ENCODE data around the gene SOCS3.
"Not testable (repeated sequence)": the region's sequence is repeated elsewhere in the genome, so short reads cannot be mapped to it uniquely, and the experiment has no call there.

The SOCS3 gene

DNA sequence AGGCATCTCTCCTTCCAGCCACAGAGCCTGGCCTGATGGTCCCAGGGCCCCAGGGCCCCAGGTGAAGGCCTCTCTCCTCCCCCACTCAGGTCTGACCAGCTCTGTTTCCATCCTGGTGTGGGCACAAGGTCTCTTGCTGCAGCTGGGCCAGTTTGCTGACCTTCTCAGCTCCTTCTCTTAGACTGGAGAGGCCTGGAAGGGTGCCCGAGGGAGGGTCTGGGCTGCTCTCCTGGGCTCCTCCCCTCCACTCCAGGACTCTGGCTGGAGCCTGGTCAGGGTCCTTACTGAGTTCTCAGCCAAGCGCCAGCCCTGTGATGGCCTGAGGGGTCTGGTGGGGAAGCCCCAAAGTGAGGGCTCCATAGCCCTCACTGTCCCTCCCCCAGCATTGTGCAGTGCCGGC lies 12.4 kb downstream of the SOCS3 start:
- DNase-seq, result no peak

DNA sequence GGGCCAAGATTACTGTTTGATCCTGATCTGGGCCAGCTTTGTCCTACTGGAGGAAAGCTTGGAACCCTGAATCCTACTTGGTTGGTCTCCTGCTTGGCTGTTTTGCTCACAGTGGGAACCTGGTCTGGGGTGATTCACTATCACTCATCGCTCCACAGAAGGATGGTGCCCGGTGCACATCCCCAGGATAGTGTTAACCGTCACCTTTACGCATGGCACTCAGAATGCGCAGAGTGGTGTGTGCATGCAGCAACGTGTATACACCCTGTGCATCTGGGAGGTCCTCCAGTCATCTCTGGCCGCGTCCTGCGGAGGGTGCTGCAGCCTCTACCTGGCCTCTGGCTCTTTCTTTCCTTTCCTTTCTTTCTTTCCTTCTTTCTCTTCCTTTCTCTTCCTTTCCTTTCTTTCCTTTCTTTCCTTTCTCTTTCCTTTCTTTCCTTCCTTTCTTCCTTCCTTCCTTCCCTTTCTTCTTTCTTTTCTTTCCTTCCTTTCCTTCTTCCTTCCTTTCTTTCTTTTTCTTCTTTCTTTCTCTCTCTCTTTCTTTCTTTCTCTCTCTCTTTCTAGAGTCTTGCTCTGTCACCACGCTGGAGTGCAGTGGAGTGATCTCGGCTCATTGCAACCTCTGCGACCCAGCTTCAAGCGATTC lies 13.1 kb downstream of the SOCS3 start:
- DNase-seq, result no peak

DNA sequence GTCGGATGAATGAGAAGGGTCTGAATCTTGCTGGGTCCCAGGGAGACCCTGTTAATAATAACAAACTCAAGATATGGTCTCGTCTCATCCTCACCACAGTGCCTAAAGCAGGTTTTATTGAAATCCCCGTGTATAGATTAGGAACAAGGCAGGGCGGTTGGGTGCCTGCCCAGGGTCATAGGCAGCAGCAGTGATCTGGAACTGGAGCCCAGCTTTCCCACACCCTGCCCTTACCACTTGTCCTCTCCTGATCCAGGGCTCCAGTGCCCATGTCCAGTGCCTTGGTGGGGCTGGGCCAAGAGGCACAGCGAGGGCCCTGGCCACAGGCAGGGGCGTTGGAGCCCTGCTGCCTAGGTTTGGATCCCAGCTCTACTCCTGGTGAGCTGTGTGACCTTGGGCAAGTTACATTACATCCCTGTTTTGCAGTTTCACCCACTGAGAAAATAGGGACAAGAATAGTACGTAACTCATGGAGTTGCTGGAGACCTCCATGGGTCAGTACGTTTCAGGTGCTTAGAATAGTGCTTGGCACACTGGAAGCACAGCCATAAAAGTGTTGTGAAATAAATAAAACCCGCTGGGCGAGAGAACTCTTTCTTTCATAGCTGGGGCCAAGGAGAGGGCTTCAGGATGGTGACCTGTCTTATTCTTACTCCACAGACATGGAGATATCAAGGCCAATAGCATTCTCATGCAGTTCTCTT lies 13.9 kb downstream of the SOCS3 start:
- no peak for DNase-seq

DNA sequence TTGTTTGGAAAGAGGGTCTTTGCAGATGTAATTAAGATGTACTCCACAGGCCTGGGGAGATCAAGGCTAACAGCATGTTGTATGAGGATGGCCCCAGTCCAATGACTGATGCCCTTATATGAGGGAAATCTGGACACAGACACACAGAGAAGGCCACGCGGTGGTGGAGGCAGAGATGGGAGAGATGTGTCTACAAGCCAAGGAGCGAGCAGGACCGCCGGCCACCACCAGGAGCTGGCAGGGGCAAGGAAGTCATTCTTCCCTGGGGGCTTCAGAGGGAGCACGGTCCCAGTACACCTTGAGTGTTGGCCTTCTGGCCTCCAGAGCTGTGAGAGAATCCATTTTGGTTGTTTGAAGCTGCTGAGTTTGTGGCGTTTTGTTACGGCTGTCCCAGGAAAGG lies 14.7 kb downstream of the SOCS3 start:
- no peak for DNase-seq

DNA sequence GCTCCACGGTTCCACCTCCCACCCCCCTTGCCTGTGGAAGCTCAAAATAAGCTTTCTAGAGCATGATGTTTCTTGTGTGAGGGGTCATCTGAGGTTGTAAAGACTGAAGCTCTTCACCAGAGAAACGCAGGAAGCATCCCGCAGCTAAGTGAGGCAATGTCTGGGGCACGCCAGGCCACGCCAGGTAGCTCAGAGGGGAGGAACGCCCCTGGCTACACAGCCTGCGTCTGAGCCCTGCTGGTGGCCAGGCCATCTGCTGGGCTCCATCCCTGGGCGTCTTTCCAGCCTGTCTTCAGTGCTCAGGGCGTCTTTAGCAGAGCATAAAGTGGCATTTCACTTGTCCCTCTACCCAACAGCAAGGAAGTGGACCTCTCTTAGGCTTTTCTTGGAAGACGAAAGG lies 15.2 kb downstream of the SOCS3 start:
- DNase-seq, result no peak

DNA sequence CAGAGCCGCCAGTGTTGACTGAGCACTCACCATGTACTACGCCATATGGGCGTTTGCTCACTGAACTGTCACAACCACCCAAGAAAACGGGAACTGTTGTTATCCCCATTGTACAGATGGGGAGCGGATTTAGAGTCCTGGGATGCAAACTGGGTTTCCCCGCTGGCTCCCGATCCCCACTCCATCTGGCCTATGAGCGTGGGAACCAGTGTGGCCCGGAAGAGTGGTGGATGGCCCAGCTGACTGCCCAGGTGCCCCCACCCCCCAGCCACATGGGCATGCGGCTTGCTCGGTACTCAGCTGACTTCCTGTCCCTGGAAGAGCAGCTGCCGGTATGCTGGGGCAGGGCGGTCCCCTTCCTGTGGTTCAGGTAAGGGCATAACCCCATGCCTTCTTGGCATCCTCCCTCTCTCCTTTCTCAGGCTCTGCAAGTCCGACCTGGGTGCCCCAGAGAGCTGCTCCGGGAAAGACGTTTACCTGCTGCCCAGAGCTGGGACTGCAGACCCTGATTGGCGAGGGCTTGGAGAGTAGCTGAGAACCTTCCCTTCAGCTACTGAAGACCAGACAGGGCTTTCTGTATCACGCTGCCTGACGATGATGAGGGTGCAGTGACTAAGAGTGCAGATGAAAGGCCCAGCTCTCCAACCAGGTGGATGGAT lies 16.2 kb downstream of the SOCS3 start:
- no peak for DNase-seq

DNA sequence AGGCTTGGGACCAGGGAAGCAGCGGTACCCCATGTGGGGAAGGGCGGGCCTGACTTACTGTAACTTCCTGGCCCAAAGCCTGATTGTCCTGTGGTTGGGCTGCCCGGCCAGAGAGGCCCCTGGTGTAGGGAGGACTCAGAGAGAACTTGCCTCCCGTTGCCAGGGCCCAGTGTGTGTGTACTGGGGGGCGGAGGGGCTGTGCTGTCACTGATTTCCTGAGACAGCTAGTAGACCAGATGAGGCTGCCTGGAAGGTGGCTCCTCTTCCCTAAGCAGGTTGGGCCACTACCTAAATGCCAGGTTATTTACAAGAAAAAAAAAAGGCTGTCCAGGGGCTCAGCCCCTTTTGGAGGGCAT lies 16.7 kb downstream of the SOCS3 start:
- no peak for DNase-seq

DNA sequence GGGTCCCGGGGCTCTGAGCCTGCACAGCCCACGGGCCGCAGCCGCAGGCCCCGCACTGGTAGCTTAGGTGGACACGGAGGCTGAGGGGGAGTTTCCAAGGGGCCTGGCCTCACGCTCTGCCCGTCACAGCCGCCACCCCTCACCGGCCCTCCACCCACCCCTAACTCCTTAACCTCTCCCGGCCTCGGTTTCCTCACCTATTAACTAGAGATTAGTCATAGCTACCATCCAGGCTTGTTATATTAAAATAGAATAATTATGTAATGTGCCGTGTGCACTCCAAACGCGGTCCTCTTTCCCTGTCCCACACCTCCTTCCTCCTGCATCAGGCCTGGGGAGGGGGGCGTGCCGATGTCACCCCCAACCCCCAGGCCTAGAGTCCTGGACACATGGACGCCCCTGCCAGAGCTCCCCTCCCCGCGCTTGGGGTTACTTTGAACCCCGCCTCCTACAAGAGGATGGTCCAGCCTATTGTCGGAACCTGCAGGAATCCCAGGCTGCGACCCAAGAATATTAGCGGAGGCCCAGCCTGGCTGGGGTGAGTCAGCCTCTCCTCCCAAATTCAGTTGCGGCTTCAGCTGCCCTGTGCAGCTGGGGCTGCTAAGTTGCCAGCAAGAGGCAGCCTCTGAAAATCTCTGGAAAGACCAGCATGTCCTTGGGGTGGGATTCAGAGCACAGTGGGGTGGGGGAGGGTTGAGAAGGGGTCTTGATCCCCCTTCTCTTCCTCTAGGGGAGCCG lies 17.3 kb downstream of the SOCS3 start:
- DNase-seq, result no peak

DNA sequence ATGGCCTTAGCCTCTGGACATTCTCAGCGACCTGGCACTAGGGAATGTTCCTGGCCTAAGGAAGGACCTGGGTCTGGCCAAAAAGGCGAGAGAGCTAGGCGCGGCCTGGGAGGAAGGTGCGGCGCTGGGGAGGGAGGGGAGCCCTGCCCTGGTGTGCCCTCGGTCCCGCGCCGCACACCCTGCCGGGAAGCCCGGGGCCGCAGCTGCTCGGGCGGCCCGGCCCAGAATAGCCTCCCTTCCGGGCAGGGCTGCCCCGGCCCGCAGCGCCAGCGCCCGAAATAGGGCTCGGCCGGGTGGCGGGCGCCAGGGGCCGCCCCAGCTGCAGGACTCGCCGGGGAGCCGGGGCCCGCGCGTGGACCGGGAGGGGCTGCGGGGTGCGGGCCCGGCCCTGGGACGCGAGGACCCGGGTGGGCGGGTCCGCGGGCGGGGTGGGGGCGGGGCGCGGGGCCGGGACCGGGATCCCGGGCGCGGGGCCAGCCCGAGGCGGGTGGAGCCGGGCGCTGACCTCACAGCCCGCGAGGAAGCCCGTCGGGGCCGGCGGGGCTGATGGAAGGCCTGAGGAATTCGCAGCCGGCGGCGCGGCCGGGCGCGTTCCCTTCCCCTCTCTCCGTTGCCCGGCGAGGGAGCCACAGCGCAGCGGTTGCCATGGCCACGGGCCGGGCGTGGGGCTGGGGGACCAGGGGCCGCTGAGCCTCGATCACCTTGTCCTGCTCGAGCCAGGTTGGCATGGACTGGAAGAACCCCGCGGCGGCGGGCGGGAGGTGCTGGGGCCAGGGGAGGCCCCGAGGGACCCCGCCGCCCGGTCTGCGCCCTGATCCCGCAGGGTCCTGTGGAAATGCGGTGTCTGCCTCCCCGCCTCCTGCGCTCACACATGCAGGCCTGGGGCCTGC lies 18.1 kb downstream of the SOCS3 start:
- DNase-seq, result no peak

DNA sequence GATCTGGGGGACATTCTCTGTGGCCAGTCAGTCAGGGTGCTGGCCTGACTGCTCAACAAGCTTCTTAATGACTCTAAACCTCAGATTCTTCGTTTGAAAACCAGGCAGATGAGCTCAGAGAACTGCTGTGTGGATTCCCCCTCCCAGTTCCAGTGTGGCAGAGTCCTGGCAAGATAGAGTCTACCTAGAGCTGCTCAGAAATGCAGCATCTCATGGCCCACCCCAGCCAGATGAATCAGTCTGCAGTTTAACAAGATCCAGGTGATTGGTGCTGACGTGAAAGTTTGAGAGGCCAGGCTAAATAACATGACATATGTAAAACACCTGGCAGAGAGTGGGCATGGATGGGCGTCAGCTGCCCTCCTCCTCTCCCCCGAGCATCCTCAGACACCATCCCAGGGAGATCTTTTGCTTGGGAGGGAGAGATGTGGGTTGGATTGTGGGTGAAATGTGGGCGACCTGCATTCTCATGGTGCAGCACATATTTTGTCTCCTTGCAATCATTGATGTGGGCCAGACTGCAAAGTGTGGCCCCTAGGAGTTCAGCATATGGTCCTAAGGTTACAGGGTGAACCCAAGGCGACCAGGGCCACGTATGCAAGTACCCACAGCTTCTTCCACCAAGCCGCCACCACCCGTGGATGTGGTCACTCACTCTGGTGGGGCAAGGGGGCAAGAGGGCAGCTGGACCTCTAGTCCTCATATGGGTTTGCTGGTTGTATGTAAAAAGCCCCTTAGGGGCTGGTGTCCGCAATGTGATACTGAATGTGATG lies 19.5 kb downstream of the SOCS3 start:
- no peak for DNase-seq

DNA sequence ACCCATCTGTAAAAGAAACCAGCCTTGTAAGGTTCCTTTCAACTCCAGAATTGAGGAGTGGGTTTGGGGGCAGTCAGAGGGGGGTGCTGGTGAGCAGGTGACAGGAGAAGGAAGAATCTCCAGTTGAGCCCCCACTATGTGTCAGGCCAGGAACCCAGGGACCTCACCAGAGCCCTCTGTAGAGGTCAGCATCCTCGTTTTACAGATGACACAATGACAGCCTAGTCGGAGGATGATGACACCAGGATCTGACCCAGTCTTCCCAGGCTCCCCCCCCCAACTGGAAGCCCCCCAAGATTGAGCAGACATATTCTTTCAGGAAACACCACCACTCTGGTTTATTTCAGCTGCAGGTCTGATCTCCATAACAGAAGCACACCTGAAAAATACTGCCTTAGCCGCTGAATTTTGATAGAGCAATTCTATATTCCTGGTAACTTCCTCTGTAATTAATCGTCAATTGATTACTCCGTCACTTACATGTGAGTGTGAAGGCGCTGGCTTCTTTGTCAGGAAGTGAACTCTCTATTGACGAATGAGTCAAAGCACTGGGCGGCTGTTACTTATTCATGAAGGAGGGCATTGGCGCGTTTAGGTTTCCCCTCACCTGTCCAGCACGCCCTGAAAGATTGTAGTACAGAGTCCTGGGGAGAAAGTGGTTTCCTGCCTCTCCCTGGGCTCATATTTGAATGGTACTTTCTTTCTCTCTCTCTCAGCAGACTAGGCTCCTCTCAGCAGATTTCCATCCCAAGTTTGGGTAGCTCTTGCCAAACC lies 21.2 kb downstream of the SOCS3 start:
- no peak for DNase-seq

DNA sequence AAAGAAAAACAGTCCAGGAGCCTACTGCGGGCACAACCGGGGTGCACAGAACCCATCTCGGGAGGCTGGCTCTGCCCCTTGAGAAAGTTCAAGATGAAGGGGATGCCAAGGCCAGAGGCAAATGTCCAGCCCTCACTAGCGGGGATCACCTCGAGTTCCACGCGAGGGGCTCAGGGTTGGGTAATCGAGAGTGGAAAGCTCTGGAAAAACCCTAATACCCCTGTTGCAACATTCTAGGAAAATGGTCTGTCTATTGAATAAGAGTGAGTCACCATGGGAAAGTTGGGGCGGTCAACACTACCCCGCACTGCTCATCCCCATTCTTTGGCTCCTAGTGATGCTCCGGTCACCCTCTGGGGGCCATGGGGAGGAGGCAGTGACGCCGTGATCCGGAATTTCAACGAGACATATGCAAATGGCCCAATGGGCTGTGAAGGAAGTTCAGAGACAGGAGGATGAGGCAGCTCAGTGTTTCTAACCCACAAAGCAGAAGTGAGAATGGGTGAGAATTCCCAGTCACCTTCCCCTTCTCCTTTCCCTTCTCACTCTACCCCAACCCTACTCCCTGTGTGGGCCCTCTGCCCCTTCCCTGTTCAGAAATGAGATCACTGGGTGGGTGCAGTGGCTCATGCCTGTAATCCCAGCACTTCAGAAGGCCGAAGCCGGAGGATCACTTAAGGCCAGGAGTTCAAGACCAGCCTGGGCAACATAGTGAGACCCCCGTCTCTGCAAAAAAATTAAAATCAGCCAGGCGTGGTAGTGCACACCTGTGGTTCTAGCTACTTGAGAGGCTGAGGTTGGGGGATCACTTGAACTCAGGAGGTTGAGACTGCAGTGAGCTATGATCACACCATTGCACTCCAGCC lies 22.4 kb downstream of the SOCS3 start:
- DNase-seq, result no peak

DNA sequence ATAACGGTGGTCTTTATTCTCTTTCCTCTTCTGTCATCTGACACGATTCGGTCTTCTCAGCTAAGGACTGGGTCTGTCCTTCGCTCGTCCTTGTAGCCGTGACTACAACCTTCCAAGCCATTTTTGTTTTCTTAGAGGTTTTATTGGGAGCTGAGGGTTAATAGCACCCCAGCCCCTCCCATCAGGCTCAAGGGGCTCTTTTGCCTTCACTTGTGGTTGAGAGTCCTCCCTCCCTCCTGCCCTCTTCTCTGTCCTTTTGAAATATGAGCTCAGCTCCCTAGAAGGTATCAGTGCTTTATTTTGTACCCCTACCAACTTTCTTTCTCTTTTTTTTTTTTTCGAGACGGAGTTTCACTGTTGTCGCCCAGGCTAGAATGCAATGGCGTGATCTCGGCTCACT lies 24.7 kb downstream of the SOCS3 start:
- no peak for DNase-seq

DNA sequence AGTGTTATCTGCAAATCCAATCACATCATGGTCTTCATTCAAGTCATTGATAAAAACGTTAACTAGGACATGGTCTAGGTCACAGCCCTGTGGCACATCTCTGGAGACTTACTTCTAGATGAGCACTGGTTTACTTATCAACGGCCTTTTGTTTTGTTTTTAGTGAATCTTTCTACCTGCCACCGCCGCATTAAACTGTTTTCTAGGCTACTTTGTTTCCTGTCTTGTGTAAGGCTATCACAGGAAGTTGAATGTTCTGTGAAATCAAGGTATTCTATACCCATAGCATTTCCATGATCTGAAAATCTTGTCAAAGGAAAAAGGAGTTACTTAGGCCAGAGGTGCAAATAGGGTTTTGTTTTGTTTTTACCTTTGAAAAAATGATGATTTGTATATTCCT lies 26.9 kb downstream of the SOCS3 start:
- no peak for DNase-seq

DNA sequence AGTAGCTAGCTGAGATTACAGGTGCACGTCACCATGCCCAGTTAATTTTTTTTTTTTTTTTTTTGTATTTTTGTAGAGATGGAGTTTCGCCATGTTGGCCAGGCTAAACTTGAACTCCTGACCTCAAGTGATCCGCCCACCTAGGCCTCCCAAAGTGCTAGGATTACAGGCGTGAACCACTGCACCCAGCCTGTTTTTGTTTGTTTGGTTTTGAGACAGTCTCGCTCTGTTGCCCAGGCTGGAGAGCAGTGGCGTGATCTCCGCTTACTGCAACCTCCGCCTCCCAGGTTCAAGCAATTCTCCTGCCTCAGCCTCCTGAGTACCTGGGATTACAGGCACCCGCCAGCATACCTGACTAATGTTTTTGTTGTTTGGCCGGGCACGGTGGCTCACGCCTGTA lies 28.5 kb downstream of the SOCS3 start:
- not testable (repeated sequence) for DNase-seq

DNA sequence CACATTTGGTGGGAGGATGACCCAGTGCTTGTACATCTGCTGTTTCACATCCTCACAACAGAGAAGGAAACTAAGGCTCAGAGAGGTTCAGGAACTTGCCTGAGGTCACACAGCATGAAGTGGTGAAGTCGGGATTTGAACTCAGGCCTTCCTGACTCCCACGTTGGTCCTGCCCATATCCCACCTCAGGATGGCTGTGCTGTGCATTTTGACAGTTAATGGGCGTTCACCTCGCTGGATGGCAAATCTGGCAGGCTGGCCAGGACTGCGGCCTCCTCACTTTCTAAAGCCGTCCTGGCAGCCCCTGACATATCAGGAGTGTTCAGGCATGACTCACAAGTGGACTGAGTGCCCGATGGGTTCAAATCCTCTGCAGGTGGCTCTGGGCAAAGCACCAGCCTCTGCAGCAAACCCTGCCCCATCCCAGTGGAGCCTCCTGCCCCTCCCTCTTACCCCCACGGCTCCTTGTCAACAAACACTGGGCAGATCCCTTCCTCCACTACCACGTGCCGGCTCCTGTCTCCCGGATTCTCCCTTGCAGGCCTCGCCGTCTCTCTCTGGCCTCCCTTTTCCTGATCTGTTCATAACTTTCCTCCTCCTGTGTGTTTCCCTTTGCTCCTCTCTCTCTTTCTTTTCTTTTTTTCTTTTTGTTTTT lies 29.2 kb downstream of the SOCS3 start:
- DNase-seq, result no peak

DNA sequence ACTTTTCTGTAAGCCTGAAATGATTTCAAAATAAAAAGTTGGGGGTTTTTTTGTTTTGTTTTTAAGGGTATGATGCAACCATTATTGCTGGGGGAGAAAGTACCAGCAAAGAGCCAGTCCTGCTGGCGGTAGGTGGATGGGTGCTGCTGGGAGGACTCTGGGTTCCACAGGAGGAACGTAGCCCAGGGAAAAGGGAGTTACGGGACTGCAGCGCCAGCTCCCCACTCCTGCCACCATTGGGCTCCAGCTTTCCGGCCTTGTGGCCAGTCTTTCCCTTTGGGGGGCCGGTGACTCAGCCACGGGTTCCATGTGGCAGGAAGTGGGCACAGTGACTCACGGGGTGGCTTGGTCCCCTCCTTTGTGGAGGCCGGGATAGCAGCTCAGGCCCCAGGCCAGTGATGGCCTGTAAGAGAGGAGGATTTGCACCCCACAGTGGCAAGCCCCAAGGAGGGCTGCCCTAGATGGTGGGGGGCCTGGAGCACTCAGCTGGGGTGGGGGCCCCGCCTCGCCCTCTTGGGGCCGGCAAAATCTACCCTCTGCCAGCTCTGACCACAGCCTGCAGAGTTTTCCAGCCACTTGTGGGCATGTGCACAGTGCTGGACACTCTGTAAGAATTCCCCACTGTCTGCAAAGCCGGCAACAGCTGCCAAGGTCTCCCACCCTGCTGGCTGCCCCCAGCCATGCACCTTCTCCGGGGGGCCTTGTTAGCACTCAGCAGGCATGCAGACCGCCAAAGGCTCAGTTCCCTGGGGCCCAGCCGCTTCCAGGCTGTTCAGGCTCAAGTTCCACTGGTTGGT lies 30.4 kb downstream of the SOCS3 start:
- DNase-seq, result peak; percentile 67

DNA sequence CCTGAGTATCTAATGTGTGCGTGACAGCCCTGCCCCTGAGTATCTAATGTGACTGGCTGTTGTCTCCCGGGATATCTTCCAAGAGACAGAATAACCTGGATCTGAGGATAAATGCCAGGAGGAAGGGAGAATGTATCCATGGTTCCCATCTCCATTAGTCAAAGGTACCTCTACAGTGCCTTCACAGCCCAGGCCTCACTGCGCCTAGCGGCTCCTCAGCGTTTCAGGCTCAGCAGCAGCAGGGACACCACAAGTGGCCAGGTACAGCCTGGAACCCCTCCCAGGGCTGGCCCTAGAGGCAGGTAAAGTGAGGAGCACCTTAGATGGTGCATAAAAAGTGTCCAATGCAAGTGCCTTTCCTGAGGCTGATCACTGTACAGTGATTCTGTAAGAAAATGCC lies 32.0 kb downstream of the SOCS3 start:
- DNase-seq, result no peak
